HEK293T (cell line): ENCODE measurements around the gene PCDHA7.
A peak's percentile ranks its signal among the peaks of the same experiment; 100 is the strongest.
"Not testable (repeated sequence)": the region's sequence is repeated elsewhere in the genome, so short reads cannot be mapped to it uniquely, and the experiment has no call there.

Source experiments
- CTCF ChIA-PET: fragments of 350-600 bp; formaldehyde crosslinking; extraction: SDS; loops from one replicate; lab custom pipeline; 2021; ENCODE audit warnings: antibody characterized with exemption, inconsistent platforms; lab: Yijun Ruan, JAX
- POLR2A ChIA-PET: fragments of 350-600 bp; formaldehyde crosslinking; extraction: SDS; loops from one replicate; lab custom pipeline; 2020; ENCODE audit warnings: antibody characterized with exemption, inconsistent platforms; lab: Yijun Ruan, JAX
- DNase-seq: peaks from one replicate; pipeline ENCODE4 v3.0.0; 2012; ENCODE audit warnings: mixed read lengths; ENCODE audit errors: extremely low spot score
- ARNT ChIP-seq: fragments of 450-650 bp; IDR thresholded peaks from 2 replicates; pipeline ENCODE4 v1.6.1; 2017; ENCODE audit warnings: mild to moderate bottlenecking
- BHLHE40 ChIP-seq: fragments of 450-650 bp; IDR thresholded peaks from 2 replicates; pipeline ENCODE4 v1.6.1; 2016; ENCODE audit warnings: mild to moderate bottlenecking, moderate library complexity, borderline replicate concordance
- CTBP1 ChIP-seq: fragments of 450-650 bp; IDR thresholded peaks from 2 replicates; pipeline ENCODE4 v1.6.1; 2016; ENCODE audit warnings: borderline replicate concordance
- ELF4 ChIP-seq: fragments of 450-650 bp; IDR thresholded peaks from 2 replicates; pipeline ENCODE4 v1.6.1; 2017; ENCODE audit warnings: antibody characterized with exemption
- FOXA1 ChIP-seq: fragments of 450-650 bp; IDR thresholded peaks from 2 replicates; pipeline ENCODE4 v1.6.1; 2016; ENCODE audit warnings: mild to moderate bottlenecking
- FOXK2 ChIP-seq: fragments of 450-650 bp; IDR thresholded peaks from 2 replicates; pipeline ENCODE4 v1.6.1; 2016; ENCODE audit warnings: mild to moderate bottlenecking
- FOXM1 ChIP-seq: fragments of 450-650 bp; IDR thresholded peaks from 2 replicates; pipeline ENCODE4 v1.6.1; 2017; ENCODE audit warnings: mild to moderate bottlenecking, borderline replicate concordance
- HDGF ChIP-seq: fragments of 450-650 bp; IDR thresholded peaks from 2 replicates; pipeline ENCODE4 v1.6.1; 2017; ENCODE audit warnings: antibody characterized with exemption, borderline replicate concordance
- L3MBTL2 ChIP-seq: fragments of 450-650 bp; conservative IDR thresholded peaks from 2 replicates; pipeline ENCODE4 v1.6.1; 2016; ENCODE audit warnings: mild to moderate bottlenecking
- LEF1 ChIP-seq: fragments of 450-650 bp; IDR thresholded peaks from 2 replicates; pipeline ENCODE4 v1.6.1; 2017; ENCODE audit warnings: mild to moderate bottlenecking, borderline replicate concordance
- NFRKB ChIP-seq: fragments of 450-650 bp; IDR thresholded peaks from 2 replicates; pipeline ENCODE4 v1.6.1; 2016; ENCODE audit warnings: mild to moderate bottlenecking, moderate library complexity
- PKNOX1 ChIP-seq: fragments of 450-650 bp; IDR thresholded peaks from 2 replicates; pipeline ENCODE4 v1.6.1; 2016
- SP1 ChIP-seq: fragments of 450-650 bp; IDR thresholded peaks from 2 replicates; pipeline ENCODE4 v1.6.1; 2017
- SUZ12 ChIP-seq: fragments of 450-650 bp; IDR thresholded peaks from 2 replicates; pipeline ENCODE4 v1.6.1; 2016; ENCODE audit warnings: mild to moderate bottlenecking
- TARDBP ChIP-seq: fragments of 450-650 bp; IDR thresholded peaks from 2 replicates; pipeline ENCODE4 v1.6.1; 2016
- ZNF384 ChIP-seq: fragments of 450-650 bp; IDR thresholded peaks from 2 replicates; pipeline ENCODE4 v1.6.1; 2016

Gene PCDHA7

GRCh38 chr5:140840978-140841962, 7.2 kb downstream of the PCDHA7 start, which contains the start of gene PCDHA8:
Gene PCDHA8 (plus strand): TSS chr5:140841187. CDS start chr5:140841322, 135 bp downstream.
- ChIA-PET POLR2A (interaction anchor here (0.8 kb wide), 1 partner anchor 199 kb away, joined by 3 read pairs; no protein-coding TSS in a partner anchor), CTCF (interaction anchor here (0.5 to 1.5 kb wide), 14 partner anchors 10 to 245 kb away, joined by 3 to 6 read pairs (median 3); partner anchors contain the start of genes PCDHA1, PCDHA10, PCDHA11 and PCDHA5)
- DNase-seq: peak; percentile 43
- TF ChIP-seq NFRKB (no peak), CTBP1 (no peak), L3MBTL2 (no peak), TARDBP (no peak), FOXK2 (no peak), SP1 (no peak), BHLHE40 (no peak), FOXA1 (no peak), SUZ12 (no peak), FOXM1 (no peak), ARNT (no peak), ZNF384 (no peak)

GRCh38 chr5:140842798-140843733, 9.0 kb downstream of the PCDHA7 start:
- TF ChIP-seq FOXK2 (no peak), ZNF384 (no peak), FOXM1 (no peak), BHLHE40 (no peak), PKNOX1 (no peak), ARNT (no peak), HDGF (no peak), FOXA1 (no peak), SUZ12 (no peak), NFRKB (no peak), TARDBP (no peak), SP1 (no peak), L3MBTL2 (no peak), ELF4 (no peak), CTBP1 (no peak), LEF1 (no peak)
- CTCF ChIA-PET: no interaction called here
- no peak for DNase-seq
- POLR2A ChIA-PET: no interaction called here

GRCh38 chr5:140848139-140849102, 14.4 kb downstream of the PCDHA7 start, which contains the start of gene PCDHA9:
Gene PCDHA9 (plus strand): TSS chr5:140848382. CDS start chr5:140848496, 114 bp downstream.
- DNase-seq, CTCF ChIA-PET, POLR2A ChIA-PET: not testable (repeated sequence)

GRCh38 chr5:140849831-140850634, 16.0 kb downstream of the PCDHA7 start:
- DNase-seq, POLR2A ChIA-PET: not testable (repeated sequence)
- CTCF ChIA-PET: interaction anchor here (0.6 kb wide), 1 partner anchor 188 kb away, joined by 3 read pairs; no protein-coding TSS in a partner anchor

- ChIA-PET POLR2A (interaction anchor here (1.8 kb wide), 1 partner anchor 185 kb away, joined by 9 read pairs; no protein-coding TSS in a partner anchor), CTCF (interaction anchor here (0.7 to 2.2 kb wide), 7 partner anchors 9 to 185 kb away, joined by 3 to 26 read pairs (median 4); partner anchors contain the start of gene PCDHA11)
- DNase-seq: peak; percentile 14
- TF ChIP-seq ARNT (no peak), LEF1 (no peak), BHLHE40 (no peak), FOXM1 (no peak), ZNF384 (no peak), TARDBP (no peak), FOXK2 (no peak), ELF4 (no peak), CTBP1 (no peak), NFRKB (no peak), SUZ12 (no peak), HDGF (no peak), FOXA1 (no peak), SP1 (no peak)
Observed at GRCh38 chr5:140855772-140856674, 22.0 kb downstream of the PCDHA7 start, which contains the start of gene PCDHA10. Gene PCDHA10 (plus strand): TSS chr5:140855897. CDS start chr5:140856049, 152 bp downstream.
